Activated T-cell treated with anti-CD3 and anti-CD28 coated beads for 4 hours (primary cell): Measurements from ENCODE around the gene FAM222B.

Source experiments
- DNase-seq: peaks from one replicate; pipeline ENCODE4 v3.0.0-alpha.2; 2020

The FAM222B gene

DNA sequence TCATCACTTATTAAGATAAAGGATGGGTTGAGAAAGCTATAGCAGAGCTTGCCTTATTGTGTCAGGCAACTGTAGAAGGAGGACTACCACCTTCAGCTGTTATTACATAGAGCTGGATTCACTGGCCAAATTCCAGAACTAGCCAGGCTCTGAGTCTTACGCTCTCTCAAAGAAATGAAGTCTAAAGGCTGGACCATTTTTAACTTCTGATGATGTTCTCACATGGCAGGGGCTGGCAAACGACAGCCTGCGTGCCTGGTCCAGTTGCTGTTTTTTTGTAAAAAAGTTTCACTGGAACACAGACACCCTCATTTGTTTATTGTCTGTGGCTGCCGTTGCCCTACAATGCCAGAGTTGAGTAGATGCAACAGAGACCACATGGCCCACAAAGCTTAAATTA, 77.6 kb downstream of the FAM222B start:
- no peak for DNase-seq

DNA sequence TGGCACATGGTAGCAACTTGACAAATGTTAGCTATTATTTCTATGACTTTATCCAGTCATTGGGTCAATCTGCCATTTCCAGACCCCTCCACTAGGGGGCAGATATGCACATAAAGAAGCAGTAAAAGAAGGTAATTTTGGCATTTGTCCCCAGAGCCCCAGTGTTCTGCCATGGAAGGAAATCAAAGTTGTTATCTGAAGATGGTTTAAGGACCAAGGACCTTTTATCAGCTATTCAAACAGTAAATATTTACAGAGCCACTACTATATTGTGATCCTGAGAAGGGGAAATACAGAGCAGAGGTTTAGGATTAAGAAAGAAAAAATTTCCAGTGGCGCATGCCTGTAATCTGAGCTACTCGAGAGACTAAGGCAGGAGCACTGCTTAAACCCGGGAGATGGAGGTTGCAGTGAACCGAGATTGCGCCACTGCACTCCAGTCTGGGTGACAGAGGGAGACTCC, 78.8 kb downstream of the FAM222B start:
- peak; percentile 79 for DNase-seq

GRCh38 chr17:28763137-28763799, 79.3 kb downstream of the FAM222B start:
- DNase-seq = no peak

DNA sequence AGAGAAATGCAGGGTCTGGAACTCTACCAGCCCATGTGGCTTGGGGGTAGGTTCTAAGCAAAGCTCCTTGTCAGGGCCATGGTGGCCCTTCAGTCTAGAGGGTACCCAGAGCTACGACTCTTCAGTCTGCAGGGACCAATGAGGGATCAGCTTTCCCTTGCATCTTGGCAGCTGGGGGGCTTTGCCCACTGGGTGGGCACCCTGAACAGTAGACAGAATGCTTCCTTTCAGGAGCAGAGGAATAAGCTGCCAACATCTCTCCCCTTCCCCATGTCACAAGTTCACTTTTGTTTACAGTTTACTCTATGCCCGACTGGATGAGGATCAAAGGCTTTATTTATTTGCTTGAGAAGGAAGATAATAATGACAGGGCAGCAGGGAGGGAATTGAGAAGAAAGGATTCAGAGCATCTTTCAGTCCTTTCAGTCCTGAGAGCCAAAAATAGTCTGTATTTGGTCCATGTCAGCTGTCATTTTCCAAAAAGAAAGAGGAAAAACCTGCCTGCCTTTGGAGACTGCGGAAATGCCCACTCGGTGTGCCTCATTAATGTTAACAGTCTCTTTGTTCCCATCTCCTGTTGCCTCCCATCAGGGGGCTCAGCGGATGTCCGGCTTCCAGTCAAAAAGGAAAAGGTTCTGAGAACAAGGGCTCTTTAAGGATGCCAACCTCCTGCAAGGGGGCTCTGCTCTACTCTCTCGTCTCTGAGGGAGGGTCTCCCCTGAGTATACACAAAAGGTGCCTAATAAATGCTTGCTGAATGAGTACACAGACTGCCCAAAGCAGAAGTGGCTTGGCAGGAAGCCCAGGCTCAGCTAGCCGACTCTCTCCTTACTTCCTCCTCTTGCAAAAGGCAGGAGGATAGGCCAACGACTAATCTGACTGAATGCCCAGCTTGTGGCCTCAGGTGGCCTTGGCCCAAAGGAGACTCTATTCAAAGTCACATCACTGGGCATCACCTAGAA, 81.7 kb downstream of the FAM222B start:
- DNase-seq = no peak

DNA sequence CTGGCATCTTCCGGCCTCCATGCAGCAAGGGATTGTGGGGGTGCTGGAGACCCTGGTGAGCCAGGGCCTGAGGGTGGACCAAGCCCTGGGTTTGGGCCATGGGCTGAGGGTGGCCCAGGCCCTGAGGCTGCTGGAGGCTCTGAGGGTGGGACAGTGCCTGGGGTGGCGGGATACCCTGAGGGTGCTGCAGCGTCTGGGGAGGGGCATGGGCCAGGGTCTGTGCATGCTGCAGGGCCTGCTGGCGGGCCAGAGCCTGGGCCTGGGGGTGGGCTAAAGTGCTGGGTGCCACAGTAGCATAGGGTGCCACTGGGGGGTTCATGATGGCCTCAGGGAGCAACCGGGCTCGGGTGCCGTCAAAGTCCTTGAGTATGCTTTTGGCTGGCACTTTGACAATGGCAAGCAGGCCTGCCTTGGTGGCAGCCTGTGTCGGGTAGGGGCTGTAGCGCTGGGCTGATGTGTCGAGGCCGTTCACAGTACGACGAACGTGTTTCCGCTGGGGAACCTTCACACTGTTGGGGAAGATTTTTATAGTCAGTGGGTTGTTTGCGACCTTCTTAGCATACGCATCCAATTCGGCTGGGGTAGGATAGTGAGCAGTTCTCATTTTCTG, 83.2 kb downstream of the FAM222B start:
- DNase-seq = no peak

DNA sequence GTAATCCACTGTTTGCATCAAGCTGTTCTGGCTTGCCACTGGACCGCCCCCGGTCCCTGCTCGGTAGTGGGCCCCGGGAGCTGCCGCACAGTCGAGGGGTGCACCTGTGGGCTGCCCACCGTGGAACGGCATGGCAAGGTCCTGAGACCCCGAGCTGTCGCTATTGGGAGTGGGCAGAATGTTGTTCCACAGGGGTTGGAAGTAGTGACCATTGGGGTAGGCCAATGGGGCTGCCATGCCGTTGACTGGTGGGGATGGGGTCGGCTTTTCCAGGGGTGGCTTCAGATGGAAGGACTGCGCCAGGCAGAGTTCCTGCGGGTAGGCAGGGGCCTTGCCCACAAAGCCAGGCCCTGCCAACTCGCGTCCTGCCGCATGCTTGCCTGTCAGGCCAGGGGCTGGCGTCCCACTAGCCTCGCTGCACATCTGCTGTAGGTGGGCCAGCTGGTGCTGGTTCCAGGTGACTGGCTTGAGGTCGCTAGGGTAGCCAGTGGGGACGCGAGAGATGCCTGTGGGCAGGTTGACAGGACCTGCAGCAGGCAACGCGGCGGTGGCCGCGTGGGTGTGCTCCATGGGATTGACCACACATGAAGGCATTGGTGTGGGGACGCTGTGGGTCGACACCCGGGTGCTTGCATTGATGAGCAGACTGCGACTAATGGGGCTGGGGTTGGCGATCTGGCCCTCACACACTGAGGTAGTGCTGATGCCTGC, 84.0 kb downstream of the FAM222B start:
- DNase-seq = no peak

- no peak for DNase-seq
Measured at GRCh38 chr17:28756049-28756804, 86.4 kb downstream of the FAM222B start.

DNA sequence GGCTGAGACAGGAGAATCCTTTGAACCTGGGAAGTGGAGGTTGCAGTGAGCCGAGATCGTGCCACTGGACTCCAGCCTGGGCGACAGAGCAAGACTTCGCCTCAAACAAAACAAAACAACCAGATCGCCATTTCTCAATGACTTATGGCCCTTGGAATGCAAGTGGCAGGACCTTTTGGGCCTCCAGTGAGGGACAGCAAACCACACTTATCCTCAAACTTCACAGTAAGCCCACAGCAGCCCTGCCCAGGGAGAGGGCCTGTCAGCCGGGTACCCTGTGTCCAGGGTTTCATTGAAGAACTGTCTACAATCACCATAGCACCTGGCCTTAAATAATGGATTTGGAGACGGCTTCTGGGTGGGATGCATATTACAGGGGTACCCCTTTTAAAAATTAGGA, 87.1 kb downstream of the FAM222B start:
- no peak for DNase-seq

GRCh38 chr17:28751600-28752366, 90.8 kb downstream of the FAM222B start:
- DNase-seq = no peak

DNA sequence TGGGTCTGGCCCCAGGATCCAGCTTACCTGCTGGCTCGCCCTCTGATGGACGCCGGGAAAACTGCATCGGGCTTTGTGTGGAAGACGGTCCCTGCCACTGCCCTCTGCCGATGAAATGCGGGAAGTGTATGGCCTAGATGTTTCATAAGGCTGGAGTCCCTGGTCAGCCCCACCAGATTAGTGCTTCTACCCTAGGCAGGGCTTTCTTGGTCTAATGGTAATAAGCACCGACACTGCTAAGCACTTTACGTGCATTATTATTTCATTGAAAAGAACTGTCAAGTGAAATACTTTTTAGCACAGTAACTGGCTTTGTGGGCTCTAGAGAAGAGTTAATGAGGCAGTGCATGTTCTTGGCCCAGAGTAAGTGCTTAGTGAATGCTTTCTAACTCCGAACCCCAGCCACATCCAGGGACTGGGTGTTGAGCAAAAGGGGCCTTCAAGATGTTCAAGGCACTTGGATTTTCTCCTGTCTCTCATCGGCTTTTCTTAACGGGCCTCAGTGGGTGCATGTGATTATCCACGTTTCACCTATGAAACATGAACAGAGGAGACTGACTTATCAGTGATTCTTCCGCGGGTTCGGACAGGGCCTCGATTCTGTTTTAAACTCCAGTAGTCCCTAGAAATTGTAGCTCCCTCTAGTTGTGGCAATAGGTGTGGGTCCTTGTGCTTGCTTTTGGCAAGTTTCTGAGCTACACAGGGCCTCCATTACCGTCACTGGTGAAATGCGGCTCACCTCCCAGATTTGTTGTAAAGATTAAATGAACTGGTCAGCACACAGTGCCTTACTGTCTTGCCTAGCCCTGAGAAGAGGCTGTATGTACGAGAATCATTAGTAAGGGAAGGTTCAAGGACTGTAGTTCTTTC, 92.2 kb downstream of the FAM222B start:
- peak; percentile 83 for DNase-seq

DNA sequence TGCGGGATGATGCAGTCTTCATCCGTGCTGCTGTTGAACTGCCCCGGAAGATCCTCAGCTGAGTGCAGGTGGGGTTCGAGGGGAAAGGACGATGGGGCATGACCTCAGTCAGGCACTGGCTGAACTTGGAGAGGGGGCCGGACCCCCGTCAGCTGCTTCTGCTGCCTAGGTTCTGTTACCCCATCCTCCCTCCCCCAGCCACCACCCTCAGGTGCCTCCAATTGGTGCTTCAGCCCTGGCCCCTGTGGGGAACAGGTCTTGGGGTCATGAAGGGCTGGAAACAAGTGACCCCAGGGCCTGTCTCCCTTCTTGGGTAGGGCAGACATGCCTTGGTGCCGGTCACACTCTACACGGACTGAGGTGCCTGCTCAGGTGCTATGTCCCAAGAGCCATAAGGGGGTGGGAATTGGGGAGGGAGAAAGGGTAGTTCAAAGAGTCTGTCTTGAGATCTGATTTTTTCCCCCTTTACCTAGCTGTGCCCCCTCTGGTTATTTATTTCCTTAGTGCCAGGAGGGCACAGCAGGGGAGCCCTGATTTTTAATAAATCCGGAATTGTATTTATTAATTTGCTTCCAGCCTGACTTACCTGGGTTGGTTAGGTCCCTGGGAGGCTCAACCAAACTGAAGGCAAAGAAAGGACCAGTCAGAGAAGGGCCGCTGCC, 92.9 kb downstream of the FAM222B start:
- DNase-seq = no peak

DNA sequence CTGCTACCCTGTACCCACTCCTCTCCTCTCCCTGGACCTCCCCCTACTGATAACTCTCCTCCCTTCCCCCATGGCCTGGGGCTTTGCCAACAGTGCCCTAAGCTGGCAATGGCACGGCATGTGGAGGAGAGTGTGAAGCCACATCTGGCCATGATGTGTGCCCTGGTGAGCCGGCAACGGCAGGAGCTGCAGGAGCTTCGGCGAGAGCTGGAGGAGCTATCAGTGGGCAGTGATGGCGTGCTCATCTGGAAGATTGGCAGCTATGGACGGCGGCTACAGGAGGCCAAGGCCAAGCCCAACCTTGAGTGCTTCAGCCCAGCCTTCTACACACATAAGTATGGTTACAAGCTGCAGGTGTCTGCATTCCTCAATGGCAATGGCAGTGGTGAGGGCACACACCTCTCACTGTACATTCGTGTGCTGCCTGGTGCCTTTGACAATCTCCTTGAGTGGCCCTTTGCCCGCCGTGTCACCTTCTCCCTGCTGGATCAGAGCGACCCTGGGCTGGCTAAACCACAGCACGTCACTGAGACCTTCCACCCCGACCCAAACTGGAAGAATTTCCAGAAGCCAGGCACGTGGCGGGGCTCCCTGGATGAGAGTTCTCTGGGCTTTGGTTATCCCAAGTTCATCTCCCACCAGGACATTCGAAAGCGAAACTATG, 93.6 kb downstream of the FAM222B start:
- DNase-seq = no peak

GRCh38 chr17:28747801-28748750, 94.5 kb downstream of the FAM222B start:
- no peak for DNase-seq

GRCh38 chr17:28747051-28747691, 95.4 kb downstream of the FAM222B start:
- no peak for DNase-seq

- no peak for DNase-seq
Measured at GRCh38 chr17:28746611-28747050, 96.0 kb downstream of the FAM222B start.

DNA sequence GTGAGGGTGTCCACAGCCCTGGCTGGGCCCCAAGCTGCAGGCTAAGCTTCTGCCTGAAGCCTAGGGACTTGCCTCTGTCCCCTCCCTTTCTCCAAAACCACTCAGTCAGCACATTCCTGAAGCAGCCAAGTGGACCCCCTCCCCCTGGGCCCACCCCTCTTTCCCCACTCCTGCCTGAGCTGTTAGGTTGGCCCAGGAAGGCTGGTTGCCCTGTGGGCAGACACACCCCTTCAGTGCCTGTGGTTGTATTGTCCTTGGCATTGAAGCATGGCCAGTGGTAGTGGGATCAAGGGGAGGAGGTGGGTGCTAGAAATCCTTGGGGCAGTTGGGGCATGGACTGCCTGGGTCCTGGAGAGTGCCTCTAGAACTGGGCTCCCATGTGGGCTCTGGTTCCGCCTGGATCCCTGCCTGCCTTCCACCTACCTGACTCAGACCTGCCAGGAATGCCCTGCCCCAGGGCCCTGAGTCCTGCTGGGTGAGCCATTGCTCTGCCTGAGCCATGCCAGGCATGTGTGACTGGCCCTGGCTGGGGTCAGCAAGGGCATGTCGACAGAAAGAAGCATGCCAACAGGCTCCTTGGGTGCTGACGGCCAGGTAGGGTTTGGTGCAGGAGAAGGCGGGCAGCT, 96.7 kb downstream of the FAM222B start:
- no peak for DNase-seq
